MM.1S (cell line): ENCODE data around the gene TUFM.

Source experiments
- EZH2 ChIP-seq: fragments of 300-600 bp; sonication (generic); optimal IDR thresholded peaks from 2 replicates; pipeline ENCODE3; 2017; ENCODE audit warnings: low read depth, mild to moderate bottlenecking, antibody characterized with exemption, low read length, mixed read lengths
- EZH2phosphoT487 ChIP-seq: fragments of 300-600 bp; sonication (generic); IDR thresholded peaks from 2 replicates; pipeline ENCODE4 v1.6.1; 2018; ENCODE audit warnings: antibody characterized with exemption, low read length
- TF ChIP-seq, protein P1 (sequence below): fragments of 300-600 bp; sonication (generic); IDR thresholded peaks from 2 replicates; pipeline ENCODE4 v1.5.1; 2016; ENCODE audit warnings: antibody characterized with exemption, low read length, mixed read lengths

DNA sequence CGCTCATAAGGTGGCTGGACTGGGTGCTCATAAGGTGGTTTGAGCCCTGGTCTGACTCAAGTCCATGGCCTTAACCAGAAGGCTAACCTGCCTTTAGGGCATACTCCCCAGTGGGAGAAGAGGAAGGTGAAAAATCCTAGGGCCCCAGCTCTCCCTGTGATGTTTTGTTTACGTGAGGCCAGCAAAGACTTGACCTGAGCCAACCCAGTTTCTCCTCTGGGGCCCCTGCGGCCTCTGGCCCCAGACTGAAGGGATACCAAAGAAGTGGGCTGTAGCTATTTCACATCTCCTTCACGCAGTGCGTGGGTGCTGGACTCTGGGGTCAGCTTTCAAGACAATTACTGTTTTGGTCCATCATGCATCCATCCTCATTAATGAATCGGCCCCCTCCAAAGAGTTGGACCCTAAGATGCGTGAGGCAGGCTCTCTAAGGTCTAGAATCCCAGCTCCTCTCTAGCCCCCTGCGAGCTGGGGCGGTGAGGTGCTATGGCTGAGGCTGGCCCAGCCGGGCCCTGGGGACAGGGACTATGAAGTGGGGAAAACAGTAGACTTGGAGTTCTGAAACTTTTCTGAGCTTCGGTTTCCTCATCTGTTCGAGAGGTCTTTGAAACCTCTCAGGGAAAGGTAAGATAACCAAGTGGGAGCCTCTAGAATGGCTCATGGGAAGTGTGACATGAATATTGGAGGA lies 19.0 kb upstream of the TUFM start:
- TF ChIP-seq, protein P1, sequence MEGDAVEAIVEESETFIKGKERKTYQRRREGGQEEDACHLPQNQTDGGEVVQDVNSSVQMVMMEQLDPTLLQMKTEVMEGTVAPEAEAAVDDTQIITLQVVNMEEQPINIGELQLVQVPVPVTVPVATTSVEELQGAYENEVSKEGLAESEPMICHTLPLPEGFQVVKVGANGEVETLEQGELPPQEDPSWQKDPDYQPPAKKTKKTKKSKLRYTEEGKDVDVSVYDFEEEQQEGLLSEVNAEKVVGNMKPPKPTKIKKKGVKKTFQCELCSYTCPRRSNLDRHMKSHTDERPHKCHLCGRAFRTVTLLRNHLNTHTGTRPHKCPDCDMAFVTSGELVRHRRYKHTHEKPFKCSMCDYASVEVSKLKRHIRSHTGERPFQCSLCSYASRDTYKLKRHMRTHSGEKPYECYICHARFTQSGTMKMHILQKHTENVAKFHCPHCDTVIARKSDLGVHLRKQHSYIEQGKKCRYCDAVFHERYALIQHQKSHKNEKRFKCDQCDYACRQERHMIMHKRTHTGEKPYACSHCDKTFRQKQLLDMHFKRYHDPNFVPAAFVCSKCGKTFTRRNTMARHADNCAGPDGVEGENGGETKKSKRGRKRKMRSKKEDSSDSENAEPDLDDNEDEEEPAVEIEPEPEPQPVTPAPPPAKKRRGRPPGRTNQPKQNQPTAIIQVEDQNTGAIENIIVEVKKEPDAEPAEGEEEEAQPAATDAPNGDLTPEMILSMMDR = no peak
- TF ChIP-seq EZH2 (no peak), EZH2phosphoT487 (no peak)
